HuH-7 (cell line): Measurements from ENCODE around the gene TSPEAR.
A peak's percentile ranks its signal among the peaks of the same experiment; 100 is the strongest.

Source experiments
- DNase-seq: peaks from one replicate; pipeline ENCODE4 v3.0.0; 2011; ENCODE audit warnings: low spot score

Gene TSPEAR

GRCh38 chr21:44502171-44502958, 209.0 kb downstream of the TSPEAR start:
- DNase-seq: no peak

- no peak for DNase-seq
Measured at GRCh38 chr21:44500111-44500510, 211.3 kb downstream of the TSPEAR start.

DNA sequence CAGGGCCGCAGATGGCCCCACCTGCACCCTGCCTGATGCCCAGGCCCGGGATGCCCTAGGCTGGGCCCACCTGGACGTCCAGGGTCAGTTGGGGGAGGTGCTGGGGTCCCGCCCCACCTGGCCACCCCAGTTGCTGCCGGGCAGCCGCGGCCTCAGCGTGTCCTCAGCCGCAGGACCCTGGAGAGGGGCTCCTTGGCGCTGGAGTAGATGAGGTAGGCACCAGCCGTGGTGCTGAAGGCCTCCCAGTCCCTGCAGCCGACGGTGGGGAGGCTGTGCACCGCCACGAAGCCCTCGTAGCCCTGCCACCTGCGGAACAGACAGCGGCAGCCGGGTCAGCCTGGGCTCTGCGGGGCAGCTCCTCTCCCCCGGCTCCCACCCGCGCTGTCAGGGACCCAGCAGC, 211.7 kb downstream of the TSPEAR start:
- DNase-seq: no peak

- no peak for DNase-seq
Measured at GRCh38 chr21:44499211-44499560, 212.2 kb downstream of the TSPEAR start.

GRCh38 chr21:44498280-44499210, 212.8 kb downstream of the TSPEAR start:
- no peak for DNase-seq

GRCh38 chr21:44497703-44498126, 213.7 kb downstream of the TSPEAR start:
- no peak for DNase-seq

DNA sequence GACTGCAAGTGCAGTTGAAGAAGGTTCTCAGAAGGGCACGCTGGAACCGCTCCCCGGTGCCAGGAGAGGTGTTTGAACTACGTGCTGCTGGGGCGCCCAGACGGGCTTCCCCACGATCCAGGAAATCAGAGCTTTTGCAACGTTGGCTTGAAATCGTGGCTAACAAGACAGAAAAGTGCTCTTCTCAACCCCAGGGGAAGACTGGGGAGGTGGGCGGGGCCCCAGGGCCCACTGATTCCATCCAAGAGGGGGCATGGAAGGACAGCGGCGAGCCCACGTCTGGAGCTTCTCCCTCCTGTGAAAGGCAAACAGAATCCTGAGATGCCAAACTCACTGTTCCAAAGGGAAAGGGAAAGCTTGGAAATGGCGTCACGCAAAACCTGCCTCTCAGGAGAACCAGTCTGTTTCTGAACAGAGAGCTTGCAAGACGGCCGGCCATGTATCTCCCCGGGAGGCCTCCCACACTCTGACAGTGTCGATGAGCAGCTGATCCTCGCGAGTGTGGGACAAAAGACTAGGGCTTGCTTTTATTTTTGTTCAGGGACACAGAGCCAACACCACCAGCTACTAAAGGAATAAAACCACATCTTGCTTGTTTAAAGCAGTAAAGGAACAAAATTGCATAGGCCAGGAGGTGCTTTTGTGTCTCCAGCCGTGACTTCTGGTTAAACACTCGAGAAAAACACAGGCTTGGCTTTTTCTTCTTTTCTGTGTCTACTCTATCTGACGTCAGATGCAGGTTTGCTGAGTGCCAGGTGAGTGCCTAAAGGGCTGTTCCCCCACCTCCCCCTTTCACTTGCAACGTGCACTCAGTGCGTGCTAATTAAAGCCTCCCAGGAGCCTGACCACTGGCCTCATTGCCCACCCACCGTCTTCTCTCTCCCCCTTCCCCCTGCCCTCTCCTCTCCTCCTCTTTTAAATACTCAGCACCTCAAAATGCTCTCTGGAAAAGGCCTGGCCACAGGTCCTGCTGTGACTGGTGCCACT, 214.5 kb downstream of the TSPEAR start:
- DNase-seq: no peak

- no peak for DNase-seq
Measured at GRCh38 chr21:44495611-44496563, 215.5 kb downstream of the TSPEAR start.

- no peak for DNase-seq
Measured at GRCh38 chr21:44494956-44495355, 216.4 kb downstream of the TSPEAR start.

GRCh38 chr21:44494418-44494817, 217.0 kb downstream of the TSPEAR start:
- no peak for DNase-seq

GRCh38 chr21:44492567-44493385, 218.6 kb downstream of the TSPEAR start:
- DNase-seq: no peak

DNA sequence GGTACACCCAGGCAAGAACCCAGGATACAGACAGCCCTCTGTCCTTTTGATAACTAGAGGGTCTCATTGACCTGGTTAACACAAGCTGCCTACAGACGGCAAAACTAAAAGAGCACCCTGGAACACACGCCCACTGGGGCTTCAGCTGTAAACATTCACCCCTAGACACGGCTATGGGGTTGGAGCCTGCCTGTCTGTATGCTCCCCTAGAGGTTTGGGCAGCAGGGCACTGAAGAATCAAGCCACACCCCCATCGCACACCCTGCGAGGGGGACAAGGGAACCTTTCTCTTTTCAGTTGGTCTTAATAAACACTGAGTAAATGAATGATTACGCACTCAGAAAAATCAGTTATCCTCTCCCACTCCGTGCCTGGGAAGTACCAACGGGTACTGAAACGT, 220.6 kb downstream of the TSPEAR start:
- no peak for DNase-seq

DNA sequence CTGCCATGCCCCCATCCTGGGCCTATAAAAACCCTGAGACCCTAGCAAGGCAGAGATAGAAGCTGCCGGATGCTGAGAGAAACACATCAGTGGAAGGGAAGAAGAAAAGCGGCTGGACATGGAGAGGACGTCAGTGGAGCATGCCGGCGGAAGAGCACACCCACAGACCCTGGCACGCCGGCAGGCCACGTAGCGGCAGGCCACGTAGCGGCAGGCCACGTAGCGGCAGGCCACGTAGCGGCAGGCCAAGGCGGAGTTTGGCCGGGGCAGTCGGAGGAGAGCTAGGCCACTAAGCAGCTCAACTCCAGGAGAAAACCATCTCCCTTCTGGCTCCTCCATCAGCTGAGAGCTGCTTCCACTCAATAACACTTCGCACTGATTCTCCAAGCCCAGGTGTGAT, 221.0 kb downstream of the TSPEAR start:
- DNase-seq: no peak

DNA sequence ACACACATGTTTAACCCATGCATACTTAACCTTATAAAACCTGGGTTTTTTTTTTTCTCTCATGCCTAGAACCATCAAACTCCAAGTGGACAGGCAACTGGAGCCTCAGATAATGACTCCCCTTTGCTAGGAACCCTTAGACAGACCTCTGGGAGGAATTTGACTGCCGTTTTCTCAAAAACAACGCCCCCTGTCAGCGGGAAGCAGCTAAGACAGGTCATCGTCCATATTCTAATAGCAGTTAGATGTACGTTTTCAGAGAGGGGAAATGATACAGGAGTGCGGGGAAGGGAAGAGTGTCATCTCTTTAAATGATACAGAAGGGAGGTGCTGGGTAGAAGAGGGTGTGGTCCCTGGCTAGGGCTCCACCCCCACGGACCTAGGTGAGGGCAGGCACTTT, 221.4 kb downstream of the TSPEAR start:
- DNase-seq: no peak

DNA sequence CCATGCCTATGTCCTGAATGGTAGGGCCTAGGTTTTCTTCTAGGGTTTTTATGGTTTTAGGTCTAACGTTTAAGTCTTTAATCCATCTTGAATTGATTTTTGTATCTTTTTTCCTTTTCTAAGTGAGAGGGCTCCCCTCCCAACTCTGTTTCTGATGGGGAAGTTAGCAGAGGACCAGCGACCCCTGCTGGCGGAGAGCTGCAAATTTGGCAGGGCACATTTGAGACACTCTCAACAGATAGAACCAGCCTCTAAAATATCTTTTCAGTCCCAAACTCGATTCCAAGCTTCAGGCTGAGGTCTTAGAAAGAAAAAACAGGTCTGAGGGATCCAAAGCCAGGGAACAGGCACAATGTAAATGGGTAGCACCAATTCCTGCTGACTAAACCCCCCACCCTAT, 223.5 kb downstream of the TSPEAR start:
- DNase-seq: peak; percentile 46

DNA sequence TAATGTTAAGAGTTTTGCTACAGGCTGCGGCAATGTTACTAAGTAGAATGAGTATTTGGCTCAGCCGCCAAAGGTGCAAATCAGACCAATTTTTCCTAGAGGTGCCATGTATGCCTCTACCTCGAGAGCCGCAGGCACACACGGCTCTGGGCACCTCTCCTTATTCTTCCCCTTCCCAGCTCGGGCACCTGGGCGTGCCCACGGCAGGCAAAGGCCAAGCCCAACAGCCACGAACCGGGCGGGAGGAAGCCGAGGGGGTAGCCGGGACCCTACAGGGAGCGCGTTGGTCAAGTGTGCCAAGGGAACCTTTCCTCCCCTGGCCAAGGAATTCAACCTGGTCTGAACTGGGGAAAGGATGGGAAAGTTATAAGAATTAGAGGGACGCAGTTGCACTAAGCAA, 225.1 kb downstream of the TSPEAR start:
- DNase-seq: no peak

DNA sequence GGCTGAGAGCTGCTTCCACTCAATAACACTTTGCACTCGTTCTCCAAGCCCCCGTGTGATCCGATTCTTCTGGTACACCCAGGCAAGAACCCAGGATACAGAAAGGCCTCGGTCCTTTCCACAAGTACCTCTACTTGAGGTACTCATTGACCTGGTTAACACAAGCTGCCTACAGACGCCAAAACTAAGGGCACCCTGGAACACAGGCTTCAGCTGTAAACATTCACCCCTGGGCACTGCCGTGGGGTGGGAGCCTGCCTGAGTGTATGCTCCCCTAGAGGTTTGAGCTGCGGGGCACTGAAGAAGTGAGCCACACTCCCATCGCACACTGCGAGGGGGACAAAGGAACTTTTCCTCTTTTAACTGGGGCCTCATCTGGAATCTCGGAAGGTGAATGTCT, 225.6 kb downstream of the TSPEAR start:
- no peak for DNase-seq

GRCh38 chr21:44485254-44485793, 226.0 kb downstream of the TSPEAR start:
- DNase-seq: no peak

- no peak for DNase-seq
Measured at GRCh38 chr21:44484498-44485253, 226.7 kb downstream of the TSPEAR start.
